ENCODE results near the gene AKAP9. TPM values are rescaled to one million over a fixed set of nuclear protein-coding genes. Genes with fewer than 3 reads are reported as not detected.

AKAP9 gene
- total RNA-seq, 4 donors from 2014 or later: 91.1 to 150 (median 124) TPM

GRCh38 chr7:92028226-92028625 is 87.6 kb downstream of the AKAP9 start:
- H3K27me3 ChIP-seq: no peaks in the 10 kb centered on the region
- peaks cover 24 to 34% of the 10 kb centered on the region in 2 donors for H3K36me3 ChIP-seq
- TF ChIP-seq POLR2A (IDR thresholded peaks at IDR 0.05): no peak
- no peak for TF ChIP-seq CTCF (IDR thresholded peaks at IDR 0.05)
- no peaks in the 10 kb centered on the region for H3K4me1 ChIP-seq
- no peak overlapping the region for H3K27ac ChIP-seq
- no peak overlapping the region for H3K4me3 ChIP-seq (replicated peaks in 1 of 3)
- 91 to 95% methylated on average over 2 of the region's 2 CpGs for WGBS, 2 donors
- DNase-seq: no peak
- intact Hi-C loops (cut with DNase I): no loop called here
- no peaks in the 10 kb centered on the region for H3K9me3 ChIP-seq

GRCh38 chr7:92028686-92029085 is 88.0 kb downstream of the AKAP9 start:
- TF ChIP-seq CTCF (IDR thresholded peaks at IDR 0.05): no peak
- no peak for TF ChIP-seq POLR2A (IDR thresholded peaks at IDR 0.05)
- H3K4me1 ChIP-seq: no peaks in the 10 kb centered on the region
- DNase-seq: no peak
- 96% methylated on average over 1 of the region's 1 CpG for WGBS, 2 donors
- no peaks in the 10 kb centered on the region for H3K9me3 ChIP-seq
- H3K27ac ChIP-seq: no peak overlapping the region
- H3K4me3 ChIP-seq (replicated peaks in 1 of 3): no peak overlapping the region
- intact Hi-C loops (cut with DNase I): no loop called here
- peaks cover 19 to 30% of the 10 kb centered on the region in 2 donors for H3K36me3 ChIP-seq
- H3K27me3 ChIP-seq: no peaks in the 10 kb centered on the region

DNA sequence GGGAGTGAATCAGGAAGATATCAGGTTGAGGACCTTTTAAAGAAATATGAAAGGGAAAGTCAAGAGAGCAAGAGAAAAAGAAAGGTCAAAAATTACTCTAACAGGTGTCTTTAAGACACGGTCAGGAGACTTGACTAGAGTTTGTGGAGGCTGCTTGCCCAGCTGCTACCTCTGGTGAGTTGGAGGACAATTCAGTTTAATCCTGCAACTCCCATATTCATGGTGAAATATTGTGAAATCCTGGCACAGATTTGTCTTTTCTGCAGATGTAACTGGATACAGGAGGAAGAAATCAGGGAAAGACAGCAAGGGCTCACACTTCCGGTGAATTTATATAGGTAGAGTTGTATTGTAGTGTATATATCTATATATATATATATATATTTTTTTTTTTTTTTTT is 93.5 kb downstream of the AKAP9 start:
- Histone ChIP-seq H3K27ac (no peak overlapping the region), H3K4me3 (replicated peaks in 1 of 3) (no peak overlapping the region), H3K4me1 (no peaks in the 10 kb centered on the region), H3K9me3 (no peaks in the 10 kb centered on the region), H3K36me3 (peaks cover 8 to 21% of the 10 kb centered on the region in 2 donors), H3K27me3 (no peaks in the 10 kb centered on the region)
- 93 to 96% methylated on average over 2 of the region's 2 CpGs for WGBS, 2 donors
- no peak for DNase-seq
- TF ChIP-seq POLR2A (IDR thresholded peaks at IDR 0.05) (no peak), CTCF (IDR thresholded peaks at IDR 0.05) (no peak)
- intact Hi-C loops (cut with DNase I): no loop called here

DNA sequence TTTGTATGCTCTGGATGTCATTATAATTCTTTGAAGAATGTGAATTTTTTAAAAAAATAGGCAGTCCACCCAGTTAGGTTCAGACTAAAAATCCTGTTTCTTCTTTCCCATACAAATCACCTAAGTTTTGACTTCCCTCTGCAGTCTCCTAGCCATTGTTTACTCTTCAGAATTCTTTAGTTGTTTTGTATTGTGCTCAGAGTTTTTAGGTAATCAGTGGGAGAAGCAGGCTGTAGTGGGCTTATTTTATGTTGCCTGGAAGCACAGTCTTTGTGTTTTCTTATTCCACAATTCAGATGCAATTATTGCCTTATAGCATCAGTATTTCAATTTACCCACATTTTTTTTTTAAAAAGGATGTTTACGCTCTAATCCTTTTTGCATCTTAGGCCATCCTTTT is 94.9 kb downstream of the AKAP9 start:
- TF ChIP-seq CTCF (IDR thresholded peaks at IDR 0.05) (no peak), POLR2A (IDR thresholded peaks at IDR 0.05) (no peak)
- WGBS, 2 donors: 95 to 100% methylated on average over 1 of the region's 1 CpG
- H3K36me3 ChIP-seq: peaks cover 4 to 15% of the 10 kb centered on the region in 2 donors

DNA sequence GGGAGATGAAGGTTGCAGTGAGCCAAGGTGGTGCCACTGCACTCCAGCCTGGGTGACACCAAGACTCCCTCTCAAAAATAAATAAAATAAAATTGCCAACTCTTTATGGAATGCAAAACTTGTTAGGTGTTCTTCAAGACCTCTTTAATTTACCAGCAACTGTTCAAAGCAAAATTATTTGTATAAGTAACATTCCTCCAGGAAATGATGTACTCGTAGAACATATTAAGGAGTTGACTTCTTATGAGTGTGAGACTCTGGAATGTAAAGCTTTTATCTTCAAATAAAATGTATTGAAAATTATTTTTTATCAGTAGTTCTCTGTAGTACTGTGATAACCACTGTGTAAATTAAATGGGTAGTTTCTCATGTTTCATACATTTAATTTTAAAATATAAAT is 99.2 kb downstream of the AKAP9 start:
- H3K4me1 ChIP-seq: no peaks in the 10 kb centered on the region
- peaks cover 5 to 8% of the 10 kb centered on the region in 2 donors for H3K36me3 ChIP-seq
- H3K27ac ChIP-seq: no peak overlapping the region
- no peak overlapping the region for H3K4me3 ChIP-seq (replicated peaks in 1 of 3)
- no peak for DNase-seq
- H3K9me3 ChIP-seq: no peaks in the 10 kb centered on the region
- TF ChIP-seq CTCF (IDR thresholded peaks at IDR 0.05) (no peak), POLR2A (IDR thresholded peaks at IDR 0.05) (no peak)
- WGBS, 2 donors: 98 to 100% methylated on average over 1 of the region's 1 CpG
- no peaks in the 10 kb centered on the region for H3K27me3 ChIP-seq
- intact Hi-C loops (cut with DNase I): no loop called here

More for the DNA sequence above, 94.9 kb downstream of the AKAP9 start:
- DNase-seq: no peak
- no peak overlapping the region for H3K4me3 ChIP-seq (replicated peaks in 1 of 3)
- H3K9me3 ChIP-seq: no peaks in the 10 kb centered on the region
- no peaks in the 10 kb centered on the region for H3K27me3 ChIP-seq
- intact Hi-C loops (cut with DNase I): no loop called here
- H3K4me1 ChIP-seq: no peaks in the 10 kb centered on the region
- H3K27ac ChIP-seq: no peak overlapping the region
